Omental fat pad (tissue), 4 donors: ENCODE data around the gene CCS. TPM values are rescaled to one million over a fixed set of nuclear protein-coding genes. Genes with fewer than 3 reads are reported as not detected.
"Not testable (repeated sequence)": the region's sequence is repeated elsewhere in the genome, so short reads cannot be mapped to it uniquely, and the experiment has no call there.

ENCODE experiments used
- ATAC-seq: fragments of 150-250 bp; one replicate; pipeline ENCODE4 v1.9.1; 2016; ENCODE audit warnings: mild to moderate bottlenecking, moderate library complexity; ENCODE audit not compliant: low FRiP score
- DNase-seq: peaks from one replicate; pipeline ENCODE4 v3.0.0-alpha.2; 2019; ENCODE audit warnings: low spot score
- total RNA-seq, 4 donors: library from RNA; depleted of rRNA; stranded (reverse); fragments of >200 nt; gene quantifications; one replicate each; pipeline ENCODE4 v1.1.0, GENCODE V29; 2016
- TF ChIP-seq, protein P1 (sequence below), 3 donors: fragments of 450-650 bp; IDR thresholded peaks; one replicate each; pipeline ENCODE4 v1.5.1; 2016 to 2017; ENCODE audit warnings: antibody characterized with exemption in 3 of 3, mild to moderate bottlenecking in 3 of 3, moderate library complexity in 2 of 3

Gene CCS
- total RNA-seq, 4 donors from 2014 or later: 19.0 to 42.4 (median 21.7) TPM

DNA sequence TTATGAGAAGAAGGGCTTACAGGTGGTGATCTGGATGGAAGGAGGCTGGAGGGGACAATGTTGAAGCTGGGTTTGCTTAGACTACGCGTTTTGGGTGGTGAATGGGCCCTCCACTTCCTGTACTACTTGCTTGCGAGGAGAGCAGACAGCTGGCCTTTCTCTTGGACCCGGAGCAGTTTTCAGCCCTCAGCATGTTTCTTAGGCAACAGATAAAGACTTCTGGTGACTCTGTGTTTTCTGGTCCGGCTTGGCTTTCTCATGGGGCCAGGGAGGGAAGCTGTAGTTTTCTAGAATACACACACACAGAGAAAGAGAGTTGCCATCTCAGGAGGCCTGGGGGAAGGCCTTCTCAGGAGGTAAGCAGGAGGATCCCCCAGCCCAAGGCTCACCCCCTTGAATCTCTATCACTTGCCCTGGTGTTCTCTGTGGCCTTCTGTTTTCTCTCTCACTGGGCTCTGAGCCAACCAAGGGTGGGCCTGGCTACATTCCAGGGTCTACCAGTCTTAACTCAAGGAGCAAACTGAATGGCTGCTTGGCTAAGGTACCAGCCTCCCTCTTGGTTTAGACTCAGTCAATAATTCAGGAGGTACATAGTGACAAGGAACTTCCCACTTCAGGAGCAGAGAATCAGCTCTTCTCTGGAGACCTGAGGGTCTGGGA is 2.4 kb downstream of the CCS start:
- ATAC-seq (no peak), DNase-seq (no peak)
- TF ChIP-seq, protein P1, sequence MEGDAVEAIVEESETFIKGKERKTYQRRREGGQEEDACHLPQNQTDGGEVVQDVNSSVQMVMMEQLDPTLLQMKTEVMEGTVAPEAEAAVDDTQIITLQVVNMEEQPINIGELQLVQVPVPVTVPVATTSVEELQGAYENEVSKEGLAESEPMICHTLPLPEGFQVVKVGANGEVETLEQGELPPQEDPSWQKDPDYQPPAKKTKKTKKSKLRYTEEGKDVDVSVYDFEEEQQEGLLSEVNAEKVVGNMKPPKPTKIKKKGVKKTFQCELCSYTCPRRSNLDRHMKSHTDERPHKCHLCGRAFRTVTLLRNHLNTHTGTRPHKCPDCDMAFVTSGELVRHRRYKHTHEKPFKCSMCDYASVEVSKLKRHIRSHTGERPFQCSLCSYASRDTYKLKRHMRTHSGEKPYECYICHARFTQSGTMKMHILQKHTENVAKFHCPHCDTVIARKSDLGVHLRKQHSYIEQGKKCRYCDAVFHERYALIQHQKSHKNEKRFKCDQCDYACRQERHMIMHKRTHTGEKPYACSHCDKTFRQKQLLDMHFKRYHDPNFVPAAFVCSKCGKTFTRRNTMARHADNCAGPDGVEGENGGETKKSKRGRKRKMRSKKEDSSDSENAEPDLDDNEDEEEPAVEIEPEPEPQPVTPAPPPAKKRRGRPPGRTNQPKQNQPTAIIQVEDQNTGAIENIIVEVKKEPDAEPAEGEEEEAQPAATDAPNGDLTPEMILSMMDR (IDR thresholded peaks at IDR 0.05): no peak

DNA sequence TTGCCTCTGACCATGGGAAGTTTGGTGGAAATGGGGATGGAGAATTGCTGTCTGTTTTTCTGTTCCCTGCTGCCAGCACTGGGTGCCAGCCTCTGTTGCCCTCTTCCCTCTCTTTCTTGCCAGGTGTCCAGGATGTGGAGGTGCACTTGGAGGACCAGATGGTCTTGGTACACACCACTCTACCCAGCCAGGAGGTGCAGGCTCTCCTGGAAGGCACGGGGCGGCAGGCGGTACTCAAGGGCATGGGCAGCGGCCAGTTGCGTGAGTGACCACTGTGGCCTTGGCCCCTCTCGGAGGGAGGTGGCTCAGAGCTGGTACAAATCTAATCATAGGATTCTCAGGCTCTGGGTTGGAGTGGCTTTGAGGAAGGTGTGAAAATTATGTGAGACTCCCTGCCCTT is 6.0 kb downstream of the CCS start:
- DNase-seq (no peak), ATAC-seq (no peak)
- TF ChIP-seq, protein P1 (IDR thresholded peaks at IDR 0.05): no peak

DNA sequence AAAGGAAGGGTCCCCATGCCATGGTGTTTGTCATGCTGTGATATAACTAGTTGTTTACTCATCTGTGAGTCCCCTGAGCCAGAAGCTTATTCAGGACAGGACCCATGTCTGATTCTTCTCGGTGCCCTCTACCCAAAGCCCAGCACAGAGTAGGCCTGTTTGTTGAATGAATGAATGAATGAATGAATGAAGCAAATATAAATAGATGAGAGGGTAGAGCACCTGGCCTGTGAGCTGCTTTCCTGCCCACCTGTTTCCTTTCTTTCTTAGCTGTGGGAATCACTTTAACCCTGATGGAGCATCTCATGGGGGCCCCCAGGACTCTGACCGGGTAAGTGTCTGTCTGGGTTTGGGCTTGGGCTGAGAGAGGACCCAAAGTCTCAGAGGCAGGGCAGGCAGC is 7.2 kb downstream of the CCS start:
- TF ChIP-seq, protein P1 (IDR thresholded peaks at IDR 0.05): no peak
- no peak for DNase-seq
- ATAC-seq: no peak

DNA sequence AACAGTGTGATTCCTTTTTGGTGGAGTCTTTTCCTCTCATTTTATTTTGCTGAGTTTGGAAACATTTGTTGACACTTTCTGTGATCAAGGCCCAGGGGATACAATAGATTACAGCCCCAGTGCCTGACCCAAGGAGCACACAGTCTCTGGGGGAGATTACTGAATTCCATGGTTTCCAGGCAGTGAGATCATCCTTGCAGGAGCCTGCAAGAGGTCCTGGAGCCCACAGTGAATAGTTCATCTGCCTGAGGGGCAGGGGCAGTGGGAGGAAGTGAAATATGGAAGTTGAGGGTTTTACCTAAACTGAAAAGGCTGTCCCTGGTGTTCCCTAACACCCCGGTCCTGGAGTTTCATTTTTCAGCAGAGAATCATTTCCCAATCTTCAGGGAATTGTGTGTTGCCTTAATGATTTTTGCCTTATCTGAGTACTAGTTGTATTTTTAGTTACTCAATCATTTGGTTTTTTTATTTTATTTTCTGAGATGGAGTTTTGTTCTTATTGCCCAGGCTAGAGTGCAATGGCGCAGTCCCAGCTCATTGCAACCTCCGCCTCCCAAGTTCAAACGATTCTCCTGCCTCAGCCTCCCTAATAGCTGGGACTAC is 7.7 kb downstream of the CCS start:
- DNase-seq: no peak
- no peak for ATAC-seq
- TF ChIP-seq, protein P1 (IDR thresholded peaks at IDR 0.05): no peak

DNA sequence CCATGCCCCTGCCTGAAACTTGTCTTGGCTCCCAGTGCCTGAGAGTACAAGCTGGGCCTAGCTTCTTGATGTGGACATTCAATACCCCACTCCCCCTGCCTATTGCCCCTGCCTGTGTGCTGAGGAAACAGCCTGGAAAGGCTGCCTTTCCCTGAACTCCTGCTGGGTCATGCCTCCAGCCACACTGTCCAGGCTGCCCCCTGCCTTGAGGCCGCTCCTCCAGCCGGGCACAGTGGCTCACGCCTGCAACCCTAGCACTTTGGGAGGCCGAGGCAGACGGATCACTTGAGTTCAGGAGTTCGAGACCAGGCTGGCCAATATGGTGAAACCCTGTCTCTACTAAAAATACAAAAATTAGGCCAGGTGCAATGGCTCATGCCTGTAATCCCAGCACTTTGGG is 10.1 kb downstream of the CCS start:
- TF ChIP-seq, protein P1 (IDR thresholded peaks at IDR 0.05): no peak
- no peak for DNase-seq
- ATAC-seq: no peak

DNA sequence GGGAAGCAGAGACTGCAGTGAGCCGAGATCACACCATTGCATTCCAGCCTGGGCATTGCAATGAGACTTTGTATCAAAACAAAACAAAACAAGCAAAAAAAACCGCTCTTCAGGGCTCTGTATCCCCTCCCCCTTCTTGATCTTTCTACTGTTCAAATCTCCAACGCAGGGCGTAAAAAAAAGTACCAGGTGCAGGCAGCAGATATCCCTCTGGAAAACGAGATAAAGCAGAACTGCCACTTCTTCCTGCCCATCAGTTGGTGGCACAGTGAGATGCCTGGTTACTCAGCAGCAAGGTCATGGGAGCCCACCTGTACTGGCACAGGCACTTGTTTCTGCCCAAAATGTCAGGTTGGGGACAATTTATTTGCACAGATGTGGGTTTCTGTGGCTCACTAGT is 11.2 kb downstream of the CCS start:
- ATAC-seq (no peak), DNase-seq (no peak)

DNA sequence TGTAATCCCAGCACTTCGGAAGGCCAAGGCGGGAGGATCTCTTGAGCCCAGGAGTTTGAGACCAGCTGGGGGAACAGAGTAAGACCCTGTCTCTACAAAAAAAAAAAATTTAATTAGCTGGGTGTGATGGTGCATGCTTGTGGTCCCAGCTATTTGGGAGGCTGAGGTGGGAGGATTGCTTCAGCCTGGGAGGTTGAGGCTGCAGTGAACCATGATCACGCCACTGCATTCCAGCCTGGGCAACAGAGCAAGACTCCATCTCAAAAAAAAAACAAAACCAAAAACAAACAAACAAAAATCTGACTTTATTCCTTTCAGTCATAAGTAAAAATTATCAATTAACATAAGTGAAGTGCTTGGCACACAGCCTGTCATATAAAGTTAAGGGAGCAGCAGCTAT is 13.6 kb downstream of the CCS start:
- not testable (repeated sequence) for ATAC-seq, DNase-seq

More for the DNA sequence above, 11.2 kb downstream of the CCS start:
- TF ChIP-seq, protein P1 (IDR thresholded peaks at IDR 0.05): no peak
